Measurements from ENCODE around the gene C16orf89. TPM values are rescaled to one million over a fixed set of nuclear protein-coding genes. Genes with fewer than 3 reads are reported as not detected.

C16orf89 gene, protein sequence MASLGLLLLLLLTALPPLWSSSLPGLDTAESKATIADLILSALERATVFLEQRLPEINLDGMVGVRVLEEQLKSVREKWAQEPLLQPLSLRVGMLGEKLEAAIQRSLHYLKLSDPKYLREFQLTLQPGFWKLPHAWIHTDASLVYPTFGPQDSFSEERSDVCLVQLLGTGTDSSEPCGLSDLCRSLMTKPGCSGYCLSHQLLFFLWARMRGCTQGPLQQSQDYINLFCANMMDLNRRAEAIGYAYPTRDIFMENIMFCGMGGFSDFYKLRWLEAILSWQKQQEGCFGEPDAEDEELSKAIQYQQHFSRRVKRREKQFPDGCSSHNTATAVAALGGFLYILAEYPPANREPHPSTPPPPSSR
- total RNA-seq = 0.34 and 0.82 TPM in 2 replicates

DNA sequence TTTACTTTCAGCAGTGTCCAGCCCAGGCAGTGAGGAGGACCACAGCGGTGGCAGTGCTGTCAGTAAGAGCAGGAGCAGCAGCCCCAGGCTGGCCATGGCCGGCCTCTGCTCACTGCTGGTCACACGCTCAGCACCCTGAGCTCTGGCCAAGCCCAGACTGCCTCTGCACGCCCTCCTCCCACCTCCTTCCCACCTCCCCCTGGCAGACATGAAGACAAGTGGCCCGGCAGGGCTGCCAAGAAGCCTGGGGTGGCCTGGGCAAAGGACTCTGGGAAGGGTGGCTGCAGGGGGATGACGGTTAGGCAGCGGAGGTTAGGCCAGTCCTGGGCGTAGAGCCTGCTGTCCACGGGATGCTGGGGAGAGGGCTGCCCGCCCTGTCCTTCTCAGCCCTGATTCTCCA is at the start of gene C16orf89:
Gene C16orf89, minus strand, starts transcription at position 144 of the 400 bp plus-strand sequence. Its CDS starts 48 bp downstream, at position 96.

DNA sequence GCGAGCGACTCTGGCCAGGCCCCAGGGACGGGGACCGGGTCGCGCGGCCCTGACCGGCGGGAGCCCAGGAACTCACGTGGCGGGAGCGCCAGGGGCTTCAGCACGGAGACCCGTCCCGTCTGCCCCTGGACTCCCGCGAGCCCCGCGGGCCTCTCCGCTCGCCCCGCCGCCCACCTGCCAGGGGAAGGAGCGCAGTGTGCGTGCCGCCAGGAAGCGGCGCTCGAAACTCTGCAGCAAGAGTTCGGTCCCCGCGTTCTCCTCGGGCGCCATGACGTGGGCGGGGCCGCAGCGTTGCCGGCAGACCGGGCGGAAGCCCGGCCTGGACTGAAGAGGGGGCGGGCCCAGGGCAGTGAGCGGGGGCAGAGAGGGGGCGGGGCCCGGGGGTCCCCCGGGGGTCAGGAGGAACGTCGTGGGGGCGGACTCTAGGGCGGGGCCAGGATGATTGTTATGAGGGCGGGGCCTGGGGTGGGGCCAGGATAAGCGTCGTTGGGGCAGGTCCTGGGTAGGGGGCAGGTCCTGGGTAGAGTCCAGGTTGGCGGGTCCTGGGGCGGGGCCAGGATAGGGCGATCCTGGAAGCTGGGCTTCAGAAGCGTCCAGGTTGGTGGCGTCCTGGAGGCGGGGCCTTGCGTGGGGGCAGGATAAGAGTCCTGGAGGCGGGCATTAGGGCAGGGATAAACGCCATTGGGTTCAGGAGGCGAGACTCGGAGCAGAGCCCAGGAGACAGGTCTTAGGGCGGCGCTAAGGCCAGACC is 31.9 kb upstream of the C16orf89 start, which contains the start of gene EEF2KMT:
Gene EEF2KMT, minus strand, starts transcription at position 326 of the 751 bp plus-strand sequence. Its CDS starts 56 bp downstream, at position 270.

DNA sequence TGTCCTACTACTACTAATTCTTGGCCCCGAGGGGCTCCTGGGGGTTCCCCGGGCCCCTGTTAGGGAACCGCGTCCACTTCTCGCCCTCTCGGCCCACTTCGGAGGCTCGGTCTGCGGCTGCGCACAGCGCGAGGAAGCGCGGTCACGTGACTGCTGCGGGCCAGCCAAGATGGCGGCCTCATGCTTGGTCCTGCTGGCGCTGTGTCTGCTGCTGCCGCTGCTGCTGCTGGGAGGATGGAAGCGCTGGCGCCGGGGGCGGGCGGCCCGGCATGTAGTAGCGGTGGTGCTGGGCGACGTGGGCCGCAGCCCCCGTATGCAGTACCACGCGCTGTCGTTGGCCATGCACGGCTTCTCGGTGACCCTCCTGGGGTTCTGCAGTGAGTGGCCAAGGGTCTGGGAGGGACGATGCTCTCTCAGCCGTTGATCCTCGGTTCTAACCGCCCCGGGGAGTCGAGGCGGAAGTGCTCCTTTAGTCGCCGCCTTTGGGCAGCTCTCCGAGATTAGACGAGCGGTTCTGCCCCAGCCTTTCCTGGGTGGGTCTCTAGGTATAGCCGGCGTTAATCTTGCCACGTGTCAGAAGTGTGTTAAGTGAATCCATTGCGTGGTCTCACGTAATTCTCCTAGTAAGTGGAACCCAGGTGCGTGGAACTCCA is 6.1 kb upstream of the C16orf89 start, which contains the start of gene ALG1:
Gene ALG1, plus strand, starts transcription at position 163 of the 653 bp plus-strand sequence. Its CDS starts 7 bp downstream, at position 170.

GRCh38 chr16:5033256-5034166 is 32.2 kb downstream of the C16orf89 start, which contains the start of gene NAGPA:
Gene NAGPA, minus strand, starts transcription at chr16:5033935. Its CDS starts 21 bp downstream, at chr16:5033914.

Other genes with a start within 250 kb of the C16orf89 start
- gene GLYR1, start 218.7 kb downstream of the C16orf89 start, total RNA-seq = 23.7 and 31.3 TPM in 2 replicates
- 26.7 and 33.5 TPM in 2 replicates for gene UBN1, start 218.5 kb downstream of the C16orf89 start, total RNA-seq
- 13.3 and 49.7 TPM in 2 replicates for gene PPL, start 128.8 kb downstream of the C16orf89 start, total RNA-seq
- under 0.01 and 0.47 TPM in 2 replicates for gene SEC14L5, start 107.6 kb downstream of the C16orf89 start, total RNA-seq
- 19.1 and 37.5 TPM in 2 replicates for gene NAGPA, start 32.0 kb downstream of the C16orf89 start, total RNA-seq
- gene ALG1, start 5.9 kb upstream of the C16orf89 start, total RNA-seq = 24.7 and 35.6 TPM in 2 replicates
- 5.7 and 17.2 TPM in 2 replicates for gene EEF2KMT, start 31.8 kb upstream of the C16orf89 start, total RNA-seq

Measured in pericardium fibroblast (primary cell).